HepG2 (cell line): Measurements from ENCODE around the gene SPTBN2. TPM values are rescaled to one million over a fixed set of nuclear protein-coding genes. Genes with fewer than 3 reads are reported as not detected.
A peak's percentile ranks its signal among the peaks of the same experiment; 100 is the strongest.

Experiments used
- AKNA ChIP-seq: sonication (generic); formaldehyde crosslinking; IDR thresholded peaks from 2 replicates; pipeline ENCODE4 v1.4.0; 2020; ENCODE audit warnings: missing genetic modification reagents, borderline replicate concordance
- CHD4 ChIP-seq: fragments of 200-600 bp; sonication (generic); IDR thresholded peaks from 2 replicates; pipeline ENCODE4 v1.7.0; 2017; ENCODE audit warnings: mild to moderate bottlenecking, low read length, borderline replicate concordance
- FIP1L1 ChIP-seq: fragments of 200-400 bp; formaldehyde crosslinking; IDR thresholded peaks from 2 replicates; pipeline ENCODE4 v1.6.1; 2018; ENCODE audit warnings: low read depth, mild to moderate bottlenecking, low read length, moderate library complexity, borderline replicate concordance; ENCODE audit not compliant: insufficient read depth
- GPBP1L1 ChIP-seq: sonication (generic); formaldehyde crosslinking; IDR thresholded peaks from 2 replicates; pipeline ENCODE4 v1.5.0; 2020; ENCODE audit warnings: mild to moderate bottlenecking, missing genetic modification reagents
- HMGXB3 ChIP-seq: sonication (generic); formaldehyde crosslinking; IDR thresholded peaks from 2 replicates; pipeline ENCODE4 v1.4.0; 2020; ENCODE audit warnings: missing genetic modification reagents, borderline replicate concordance
- IKZF4 ChIP-seq: sonication (generic); formaldehyde crosslinking; IDR thresholded peaks from 2 replicates; pipeline ENCODE4 v1.5.1; 2020; ENCODE audit warnings: borderline replicate concordance, mild to moderate bottlenecking, low read depth, missing genetic modification reagents; ENCODE audit errors: not compliant biosample characterization
- RBM39 ChIP-seq: fragments of 200-400 bp; formaldehyde crosslinking; IDR thresholded peaks from one replicate; pipeline ENCODE4 v1.6.1; 2018; ENCODE audit warnings: antibody characterized with exemption, mild to moderate bottlenecking, low read depth, low read length; ENCODE audit not compliant: poor library complexity, severe bottlenecking
- SAP130 ChIP-seq: IDR thresholded peaks from 2 replicates; pipeline ENCODE4 v1.6.1; 2016; ENCODE audit warnings: low read depth
- ZKSCAN5 ChIP-seq: sonication (generic); formaldehyde crosslinking; IDR thresholded peaks from 2 replicates; pipeline ENCODE4 v1.5.1; 2020; ENCODE audit warnings: mild to moderate bottlenecking, missing genetic modification reagents
- ZMAT3 ChIP-seq: sonication (generic); formaldehyde crosslinking; conservative IDR thresholded peaks from 2 replicates; pipeline ENCODE4 v1.7.0; 2021; ENCODE audit warnings: missing genetic modification reagents
- ZNF333 ChIP-seq: sonication (generic); formaldehyde crosslinking; IDR thresholded peaks from 2 replicates; pipeline ENCODE4 v1.4.0; 2020; ENCODE audit warnings: mild to moderate bottlenecking, missing genetic modification reagents, borderline replicate concordance
- ZNF383 ChIP-seq: sonication (generic); formaldehyde crosslinking; IDR thresholded peaks from 2 replicates; pipeline ENCODE4 v1.4.0; 2020; ENCODE audit warnings: missing genetic modification reagents, mild to moderate bottlenecking, borderline replicate concordance
- polyA plus RNA-seq, 8 experiments: library from polyadenylated mRNA; depleted of rRNA in 3 of 8; stranded (reverse) in 7 of 8; unstranded in 1 of 8; fragments of >200 nt; fragmentation: Illumina TruSeq in 4 of 8; extraction: Trizol in 4 of 8; gene quantifications; 2 replicates each; pipeline versions ENCODE4 v1.2.1 to v1.2.3, GENCODE V29; 2011 to 2016; ENCODE audit warnings: low read depth in 4 of 8, missing spikeins in 1 of 8, mixed read lengths in 1 of 8; ENCODE audit not compliant: insufficient read depth in 1 of 8
- total RNA-seq, 5 experiments: library from RNA; depleted of rRNA; stranded (reverse); fragments of >200 nt; fragmentation: Illumina TruSeq; extraction: Trizol; gene quantifications; 2 replicates each; pipeline ENCODE4 v1.2.3, GENCODE V29; 2016; ENCODE audit warnings: low read depth in 1 of 5
- TF ChIP-seq, protein P1 (sequence below): sonication (generic); formaldehyde crosslinking; IDR thresholded peaks from 2 replicates; pipeline ENCODE4 v1.4.0; 2020; ENCODE audit warnings: mild to moderate bottlenecking, missing genetic modification reagents, borderline replicate concordance

Gene SPTBN2
- total and polyA plus RNA-seq, 2 of the 13 experiments (the other 11 are each of a cell fraction or from before 2014, with no cell fraction given), result 0.65 to 4.0 TPM

GRCh38 chr11:66694732-66695207, 34.2 kb downstream of the SPTBN2 start (continued):
- TF ChIP-seq IKZF4 (CRISPR knock-in tag) (no peak), AKNA (CRISPR knock-in tag) (no peak), ZMAT3 (no peak), CHD4 (no peak), RBM39 (no peak), ZNF333 (CRISPR knock-in tag) (no peak), GPBP1L1 (CRISPR knock-in tag) (no peak), SAP130 (CRISPR knock-in tag) (peak; percentile 72), FIP1L1 (no peak), ZNF383 (0 out of 2 replicates have a peak, but pooled peaks have one; percentile 52), HMGXB3 (no peak), ZKSCAN5 (no peak)
- TF ChIP-seq, protein P1, sequence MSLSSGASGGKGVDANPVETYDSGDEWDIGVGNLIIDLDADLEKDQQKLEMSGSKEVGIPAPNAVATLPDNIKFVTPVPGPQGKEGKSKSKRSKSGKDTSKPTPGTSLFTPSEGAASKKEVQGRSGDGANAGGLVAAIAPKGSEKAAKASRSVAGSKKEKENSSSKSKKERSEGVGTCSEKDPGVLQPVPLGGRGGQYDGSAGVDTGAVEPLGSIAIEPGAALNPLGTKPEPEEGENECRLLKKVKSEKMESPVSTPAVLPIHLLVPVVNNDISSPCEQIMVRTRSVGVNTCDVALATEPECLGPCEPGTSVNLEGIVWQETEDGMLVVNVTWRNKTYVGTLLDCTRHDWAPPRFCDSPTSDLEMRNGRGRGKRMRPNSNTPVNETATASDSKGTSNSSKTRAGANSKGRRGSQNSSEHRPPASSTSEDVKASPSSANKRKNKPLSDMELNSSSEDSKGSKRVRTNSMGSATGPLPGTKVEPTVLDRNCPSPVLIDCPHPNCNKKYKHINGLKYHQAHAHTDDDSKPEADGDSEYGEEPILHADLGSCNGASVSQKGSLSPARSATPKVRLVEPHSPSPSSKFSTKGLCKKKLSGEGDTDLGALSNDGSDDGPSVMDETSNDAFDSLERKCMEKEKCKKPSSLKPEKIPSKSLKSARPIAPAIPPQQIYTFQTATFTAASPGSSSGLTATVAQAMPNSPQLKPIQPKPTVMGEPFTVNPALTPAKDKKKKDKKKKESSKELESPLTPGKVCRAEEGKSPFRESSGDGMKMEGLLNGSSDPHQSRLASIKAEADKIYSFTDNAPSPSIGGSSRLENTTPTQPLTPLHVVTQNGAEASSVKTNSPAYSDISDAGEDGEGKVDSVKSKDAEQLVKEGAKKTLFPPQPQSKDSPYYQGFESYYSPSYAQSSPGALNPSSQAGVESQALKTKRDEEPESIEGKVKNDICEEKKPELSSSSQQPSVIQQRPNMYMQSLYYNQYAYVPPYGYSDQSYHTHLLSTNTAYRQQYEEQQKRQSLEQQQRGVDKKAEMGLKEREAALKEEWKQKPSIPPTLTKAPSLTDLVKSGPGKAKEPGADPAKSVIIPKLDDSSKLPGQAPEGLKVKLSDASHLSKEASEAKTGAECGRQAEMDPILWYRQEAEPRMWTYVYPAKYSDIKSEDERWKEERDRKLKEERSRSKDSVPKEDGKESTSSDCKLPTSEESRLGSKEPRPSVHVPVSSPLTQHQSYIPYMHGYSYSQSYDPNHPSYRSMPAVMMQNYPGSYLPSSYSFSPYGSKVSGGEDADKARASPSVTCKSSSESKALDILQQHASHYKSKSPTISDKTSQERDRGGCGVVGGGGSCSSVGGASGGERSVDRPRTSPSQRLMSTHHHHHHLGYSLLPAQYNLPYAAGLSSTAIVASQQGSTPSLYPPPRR, result peak; percentile 46; the same call in 1 of the 2 replicates
